GM10847 (cell line): ENCODE results near the gene SERTM1.

ENCODE experiments used
- POLR2A ChIP-seq: IDR thresholded peaks from 2 replicates; pipeline ENCODE4 v1.6.1; 2011; ENCODE audit not compliant: insufficient read length; ENCODE audit errors: extremely low read depth

Gene SERTM1

GRCh38 chr13:36685927-36686326 is 12.1 kb downstream of the SERTM1 start:
- no peak for TF ChIP-seq POLR2A

- no peak for TF ChIP-seq POLR2A
Measured at GRCh38 chr13:36696410-36697010, 22.7 kb downstream of the SERTM1 start.

GRCh38 chr13:36700170-36700569 is 26.4 kb downstream of the SERTM1 start:
- no peak for TF ChIP-seq POLR2A

- no peak for TF ChIP-seq POLR2A
Measured at GRCh38 chr13:36706755-36707154, 32.9 kb downstream of the SERTM1 start.

GRCh38 chr13:36709136-36709890 is 35.5 kb downstream of the SERTM1 start:
- TF ChIP-seq POLR2A: no peak

GRCh38 chr13:36710396-36710795 is 36.6 kb downstream of the SERTM1 start:
- no peak for TF ChIP-seq POLR2A

GRCh38 chr13:36712290-36712689 is 38.5 kb downstream of the SERTM1 start:
- TF ChIP-seq POLR2A: no peak

- no peak for TF ChIP-seq POLR2A
Measured at GRCh38 chr13:36712770-36713169, 39.0 kb downstream of the SERTM1 start.

GRCh38 chr13:36713887-36714286 is 40.1 kb downstream of the SERTM1 start:
- TF ChIP-seq POLR2A: no peak

- TF ChIP-seq POLR2A: no peak
Measured at GRCh38 chr13:36715841-36716240, 42.0 kb downstream of the SERTM1 start.

GRCh38 chr13:36717017-36717416 is 43.2 kb downstream of the SERTM1 start:
- no peak for TF ChIP-seq POLR2A

- no peak for TF ChIP-seq POLR2A
Measured at GRCh38 chr13:36717966-36718545, 44.2 kb downstream of the SERTM1 start.

- TF ChIP-seq POLR2A: no peak
Measured at GRCh38 chr13:36718686-36719085, 44.9 kb downstream of the SERTM1 start.

GRCh38 chr13:36724141-36724540 is 50.3 kb downstream of the SERTM1 start:
- no peak for TF ChIP-seq POLR2A

- no peak for TF ChIP-seq POLR2A
Measured at GRCh38 chr13:36725936-36726335, 52.1 kb downstream of the SERTM1 start.

GRCh38 chr13:36728006-36728405 is 54.2 kb downstream of the SERTM1 start:
- no peak for TF ChIP-seq POLR2A
